Mammary epithelial cell (primary cell): ENCODE measurements around the gene CYP2R1.

Experiments
- EZH2 ChIP-seq: IDR thresholded peaks from 2 replicates; pipeline ENCODE4 v1.6.1; 2012; ENCODE audit warnings: low read length, inconsistent platforms, borderline replicate concordance
- TF ChIP-seq, protein P1 (sequence below), 2 donors: IDR thresholded peaks in 1 of 2; conservative IDR thresholded peaks in 1 of 2; 2 replicates each; pipeline ENCODE4 v1.5.1; 2011 to 2012; ENCODE audit warnings: inconsistent platforms in 2 of 2, low read length in 2 of 2, mild to moderate bottlenecking in 2 of 2, control low read depth in 1 of 2, low read depth in 1 of 2; ENCODE audit not compliant: insufficient read depth in 1 of 2; ENCODE audit errors: extremely low read depth in 1 of 2

DNA sequence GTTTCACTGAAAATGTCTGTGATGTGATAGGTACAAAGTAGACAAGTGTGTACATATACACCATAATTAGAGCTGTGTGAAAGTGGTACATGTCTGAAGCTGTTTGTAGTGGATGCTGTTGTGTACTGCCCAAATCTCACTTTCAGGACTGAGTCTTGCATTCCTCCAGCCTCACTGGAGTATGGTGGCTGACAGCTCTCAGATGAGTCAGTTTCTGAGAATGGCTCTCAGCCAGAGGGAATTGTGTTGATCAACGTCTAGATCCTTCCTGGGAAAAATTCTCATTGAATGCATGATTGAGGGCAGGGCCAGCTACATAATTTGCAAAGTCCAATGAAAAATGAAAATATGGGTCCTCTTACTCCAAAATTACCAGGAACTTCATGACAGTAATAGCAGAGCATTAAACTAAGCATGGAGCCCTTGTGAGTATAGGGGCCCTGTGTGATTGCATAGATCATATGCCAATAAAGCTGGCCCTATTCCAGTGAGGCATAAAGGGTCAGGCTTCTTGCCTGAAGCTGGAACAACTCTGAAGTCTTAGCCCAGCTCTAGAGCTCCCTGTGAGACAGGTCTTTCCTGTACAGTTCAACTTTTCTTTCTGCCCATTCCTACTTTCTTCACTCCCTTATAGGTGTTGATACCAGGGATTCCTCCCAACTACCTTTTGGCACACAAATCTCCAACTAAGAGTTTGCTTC, 10.8 kb upstream of the CYP2R1 start:
- TF ChIP-seq, protein P1, sequence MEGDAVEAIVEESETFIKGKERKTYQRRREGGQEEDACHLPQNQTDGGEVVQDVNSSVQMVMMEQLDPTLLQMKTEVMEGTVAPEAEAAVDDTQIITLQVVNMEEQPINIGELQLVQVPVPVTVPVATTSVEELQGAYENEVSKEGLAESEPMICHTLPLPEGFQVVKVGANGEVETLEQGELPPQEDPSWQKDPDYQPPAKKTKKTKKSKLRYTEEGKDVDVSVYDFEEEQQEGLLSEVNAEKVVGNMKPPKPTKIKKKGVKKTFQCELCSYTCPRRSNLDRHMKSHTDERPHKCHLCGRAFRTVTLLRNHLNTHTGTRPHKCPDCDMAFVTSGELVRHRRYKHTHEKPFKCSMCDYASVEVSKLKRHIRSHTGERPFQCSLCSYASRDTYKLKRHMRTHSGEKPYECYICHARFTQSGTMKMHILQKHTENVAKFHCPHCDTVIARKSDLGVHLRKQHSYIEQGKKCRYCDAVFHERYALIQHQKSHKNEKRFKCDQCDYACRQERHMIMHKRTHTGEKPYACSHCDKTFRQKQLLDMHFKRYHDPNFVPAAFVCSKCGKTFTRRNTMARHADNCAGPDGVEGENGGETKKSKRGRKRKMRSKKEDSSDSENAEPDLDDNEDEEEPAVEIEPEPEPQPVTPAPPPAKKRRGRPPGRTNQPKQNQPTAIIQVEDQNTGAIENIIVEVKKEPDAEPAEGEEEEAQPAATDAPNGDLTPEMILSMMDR (conservative IDR thresholded peaks at IDR 0.05 in 1 of 2, IDR thresholded peaks at IDR 0.05 in 1 of 2; ENCODE audit: extremely low read depth in 1 of 2, insufficient read depth in 1 of 2, low read depth in 1 of 2, low read length in 2 of 2), result no peak
- TF ChIP-seq EZH2, result no peak
